OCI-LY1 (cell line): Measurements from ENCODE around the gene ARHGEF4.

Source experiments
- H2AFZ ChIP-seq: fragments of 200-600 bp; sonication (generic), shearing (Covaris generic); 2 replicates; pipeline ENCODE4 v1.6.0; 2014; ENCODE audit warnings: antibody characterized with exemption, mild to moderate bottlenecking, low read length
- H3F3A ChIP-seq: fragments of 200-600 bp; sonication (generic), shearing (Covaris generic); 2 replicates; pipeline ENCODE4 v1.6.0; 2014; ENCODE audit warnings: mild to moderate bottlenecking, antibody characterized with exemption, low read length, moderate library complexity; ENCODE audit not compliant: insufficient read depth
- H3K27ac ChIP-seq: fragments of 200-600 bp; sonication (generic); 2 replicates; pipeline ENCODE4 v1.5.1; 2014; ENCODE audit warnings: low read length, mixed run types, mild to moderate bottlenecking, low read depth; ENCODE audit not compliant: poor library complexity, severe bottlenecking
- H3K27me3 ChIP-seq: fragments of 200-600 bp; sonication (generic); 2 replicates; pipeline ENCODE4 v1.6.0; 2014; ENCODE audit warnings: antibody characterized with exemption, mild to moderate bottlenecking, low read length, moderate library complexity; ENCODE audit not compliant: insufficient read depth
- H3K36me3 ChIP-seq: fragments of 200-600 bp; sonication (generic); 2 replicates; pipeline ENCODE4 v1.6.1; 2014; ENCODE audit warnings: mild to moderate bottlenecking, antibody characterized with exemption, low read length, moderate library complexity, mixed read lengths; ENCODE audit not compliant: insufficient read depth
- H3K4me1 ChIP-seq: fragments of 200-600 bp; sonication (generic); 2 replicates; pipeline ENCODE4 v1.5.1; 2014; ENCODE audit warnings: mild to moderate bottlenecking, low read length, moderate library complexity; ENCODE audit not compliant: insufficient read depth, severe bottlenecking
- H3K4me2 ChIP-seq: fragments of 200-600 bp; sonication (generic), shearing (Covaris generic); 2 replicates; pipeline ENCODE4 v1.6.1; 2014; ENCODE audit warnings: low read length
- H3K4me3 ChIP-seq: fragments of 200-600 bp; sonication (generic); 2 replicates; pipeline ENCODE4 v1.5.1; 2014; ENCODE audit warnings: low read length, low read depth, mild to moderate bottlenecking, mixed read lengths; ENCODE audit not compliant: poor library complexity, severe bottlenecking
- H3K79me2 ChIP-seq: fragments of 200-600 bp; shearing (Covaris generic); 2 replicates; pipeline ENCODE4 v1.6.1; 2016; ENCODE audit warnings: mixed run types, low read length, mixed read lengths; ENCODE audit not compliant: insufficient read depth
- H3K9ac ChIP-seq: fragments of 200-600 bp; sonication (generic), shearing (Covaris generic); 2 replicates; pipeline ENCODE4 v1.6.1; 2014; ENCODE audit warnings: mild to moderate bottlenecking, low read length, mixed read lengths
- H3K9me2 ChIP-seq: fragments of 200-600 bp; sonication (generic), shearing (Covaris generic); 2 replicates; pipeline ENCODE4 v1.6.1; 2014; ENCODE audit warnings: low read depth, mild to moderate bottlenecking, low read length, mixed read lengths
- H3K9me3 ChIP-seq: fragments of 200-600 bp; shearing (Covaris generic); 2 replicates; pipeline ENCODE4 v1.6.1; 2014; ENCODE audit warnings: low read length, mixed read lengths
- H4K20me1 ChIP-seq: fragments of 200-600 bp; sonication (generic), shearing (Covaris generic); 2 replicates; pipeline ENCODE4 v1.6.0; 2016; ENCODE audit warnings: mild to moderate bottlenecking, low read length; ENCODE audit not compliant: insufficient read depth
- CTCF ChIP-seq: fragments of 200-600 bp; sonication (generic), shearing (Covaris generic); IDR thresholded peaks from 2 replicates; pipeline ENCODE4 v1.5.1; 2017; ENCODE audit warnings: mild to moderate bottlenecking, antibody characterized with exemption, low read length, moderate library complexity, mixed read lengths
- EZH2 ChIP-seq: fragments of 200-600 bp; sonication (generic), shearing (Covaris generic); IDR thresholded peaks from 2 replicates; pipeline ENCODE4 v1.8.0; 2017; ENCODE audit warnings: borderline replicate concordance, mixed run types, mild to moderate bottlenecking, antibody characterized with exemption, low read length, moderate library complexity, mixed read lengths

Gene ARHGEF4, protein sequence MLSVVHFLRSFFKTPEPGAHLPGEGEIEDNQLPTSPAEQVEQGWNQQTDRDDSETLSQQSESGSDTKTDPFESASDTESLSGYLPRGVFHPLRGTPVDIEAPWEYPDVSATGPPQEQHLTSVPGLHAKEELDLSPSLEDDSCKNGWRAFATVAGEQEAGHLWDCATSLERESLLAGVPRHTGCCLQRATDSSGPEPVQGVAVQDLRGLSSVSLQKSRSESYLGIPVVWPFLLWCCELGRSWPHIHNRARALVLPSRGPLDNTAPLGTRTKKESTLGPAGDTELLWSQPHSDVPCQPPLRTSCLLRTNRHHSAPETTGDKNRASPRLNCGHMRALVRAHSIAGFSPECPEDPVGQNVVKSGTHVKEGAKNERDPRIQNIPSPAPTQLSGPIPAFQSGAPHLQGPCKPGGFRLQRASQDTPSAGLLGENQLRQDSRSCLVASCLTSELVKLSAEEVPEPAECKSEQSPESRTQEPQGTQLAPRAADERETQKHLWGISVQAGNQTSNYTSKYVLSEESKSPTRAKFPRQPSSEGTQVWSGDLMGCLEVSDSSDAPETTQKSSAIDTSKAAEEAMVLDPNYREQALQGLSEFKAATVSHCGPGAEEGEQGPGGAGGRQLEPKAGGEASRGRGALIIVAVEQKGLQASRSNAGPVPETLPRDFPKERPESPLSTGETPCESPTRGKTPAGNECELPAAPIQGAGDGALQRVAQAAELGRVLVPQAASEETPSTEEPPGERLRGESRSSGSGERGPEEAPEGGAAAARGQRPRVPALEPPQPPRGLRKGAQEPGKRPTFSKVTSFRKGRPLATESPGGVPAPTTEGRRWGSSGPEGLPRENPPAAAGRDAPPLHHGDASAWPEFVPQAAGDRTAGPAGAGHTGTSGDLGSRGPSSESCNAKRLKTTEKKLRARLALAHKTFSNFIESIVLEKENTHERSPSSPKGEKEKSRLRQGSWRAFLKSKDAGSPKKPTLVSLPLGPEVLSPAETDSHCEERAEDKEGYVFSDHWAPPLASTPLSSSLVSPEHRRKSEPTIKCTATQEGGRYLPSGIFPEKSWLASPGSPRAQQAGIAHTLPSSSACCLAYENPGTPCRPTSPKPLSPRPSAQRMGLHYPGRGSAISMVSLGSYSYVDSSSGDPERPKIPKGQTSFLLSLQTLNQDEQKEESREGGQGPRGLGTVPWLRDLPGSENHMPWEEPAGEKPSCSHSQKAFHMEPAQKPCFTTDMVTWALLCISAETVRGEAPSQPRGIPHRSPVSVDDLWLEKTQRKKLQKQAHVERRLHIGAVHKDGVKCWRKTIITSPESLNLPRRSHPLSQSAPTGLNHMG (N-terminal part only)

DNA sequence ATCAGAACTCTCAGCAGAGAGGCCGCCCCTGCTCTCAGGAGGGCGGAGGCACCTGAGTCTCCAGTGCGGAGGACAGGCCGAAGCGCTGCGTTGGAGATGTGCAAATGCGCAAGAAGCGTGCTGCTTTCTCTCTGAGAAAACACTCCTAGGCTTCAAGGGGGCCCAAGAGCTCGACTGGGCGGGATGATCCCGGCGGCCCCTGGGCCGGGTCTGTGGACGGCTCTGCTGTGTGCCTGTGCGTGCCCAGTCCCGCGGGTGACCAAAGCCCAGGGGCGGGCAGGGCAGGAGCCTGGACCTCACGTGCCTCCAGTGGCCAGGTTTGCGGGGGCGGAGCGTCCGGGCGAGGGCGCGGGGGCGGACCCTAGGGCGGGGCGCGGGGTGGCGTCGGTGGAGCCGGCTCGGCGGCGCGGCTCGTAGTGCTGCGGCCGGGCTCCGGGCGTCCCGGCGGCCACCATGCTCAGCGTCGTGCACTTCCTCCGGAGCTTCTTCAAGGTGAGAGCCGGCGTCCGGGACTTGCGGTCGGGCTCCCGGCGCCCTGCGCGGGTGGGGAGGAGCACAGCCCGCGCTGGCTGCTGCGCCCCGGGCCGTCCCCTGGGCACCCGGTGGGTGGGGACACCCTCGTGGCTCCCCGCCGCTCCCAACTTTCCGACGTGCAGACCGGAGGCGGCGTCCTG, at the start of gene ARHGEF4:
Gene ARHGEF4 (plus strand): TSS at position 414 of the 674 bp plus-strand sequence. CDS start 40 bp downstream, at position 454.
- Histone ChIP-seq H3K27ac (no peak within 1 kb of the TSS), H3K4me2 (no peak within 1 kb of the TSS), H3K79me2 (no peaks in the 10 kb centered on the region), H4K20me1 (no peaks in the 10 kb centered on the region), H3K9ac (no peak within 1 kb of the TSS), H3K9me2 (no peaks in the 10 kb centered on the region), H3K9me3 (no peaks in the 10 kb centered on the region), H3K4me3 (no peak within 1 kb of the TSS), H3F3A (no peaks in the 10 kb centered on the region), H3K36me3 (no peaks in the 10 kb centered on the region), H3K4me1 (no peaks in the 10 kb centered on the region), H2AFZ (no peak within 1 kb of the TSS), H3K27me3 (no peaks in the 10 kb centered on the region)
- TF ChIP-seq EZH2 (no peak), CTCF (no peak)

- Histone ChIP-seq H2AFZ (no peak overlapping the region), H3K4me1 (no peaks in the 10 kb centered on the region), H3F3A (no peaks in the 10 kb centered on the region), H3K27ac (no peak overlapping the region), H3K27me3 (no peaks in the 10 kb centered on the region; the same call in 1 of the 2 replicates), H4K20me1 (no peaks in the 10 kb centered on the region), H3K9me2 (no peaks in the 10 kb centered on the region), H3K9me3 (no peaks in the 10 kb centered on the region), H3K36me3 (no peaks in the 10 kb centered on the region), H3K4me3 (no peak overlapping the region), H3K79me2 (no peaks in the 10 kb centered on the region), H3K4me2 (no peak overlapping the region), H3K9ac (no peak overlapping the region)
- TF ChIP-seq EZH2: no peak
- no peak for TF ChIP-seq CTCF
These were observed 48.9 kb upstream of the ARHGEF4 start for GRCh38 chr2:130787841-130788240.

- no peaks in the 10 kb centered on the region for H4K20me1 ChIP-seq
- H2AFZ ChIP-seq: no peak overlapping the region
- no peaks in the 10 kb centered on the region; the same call in 1 of the 2 replicates for H3K27me3 ChIP-seq
- H3K9me3 ChIP-seq: no peaks in the 10 kb centered on the region
- no peak overlapping the region for H3K4me2 ChIP-seq
- no peak overlapping the region for H3K9ac ChIP-seq
- no peak overlapping the region for H3K27ac ChIP-seq
- no peaks in the 10 kb centered on the region for H3K9me2 ChIP-seq
- H3K36me3 ChIP-seq: no peaks in the 10 kb centered on the region
- H3K79me2 ChIP-seq: no peaks in the 10 kb centered on the region
- no peak overlapping the region for H3K4me3 ChIP-seq
- TF ChIP-seq EZH2 (no peak), CTCF (no peak)
- H3K4me1 ChIP-seq: no peaks in the 10 kb centered on the region
- H3F3A ChIP-seq: no peaks in the 10 kb centered on the region
These were observed 46.4 kb upstream of the ARHGEF4 start for GRCh38 chr2:130790312-130790711.
